ENCODE results near the gene STAT5B.

The STAT5B gene

DNA sequence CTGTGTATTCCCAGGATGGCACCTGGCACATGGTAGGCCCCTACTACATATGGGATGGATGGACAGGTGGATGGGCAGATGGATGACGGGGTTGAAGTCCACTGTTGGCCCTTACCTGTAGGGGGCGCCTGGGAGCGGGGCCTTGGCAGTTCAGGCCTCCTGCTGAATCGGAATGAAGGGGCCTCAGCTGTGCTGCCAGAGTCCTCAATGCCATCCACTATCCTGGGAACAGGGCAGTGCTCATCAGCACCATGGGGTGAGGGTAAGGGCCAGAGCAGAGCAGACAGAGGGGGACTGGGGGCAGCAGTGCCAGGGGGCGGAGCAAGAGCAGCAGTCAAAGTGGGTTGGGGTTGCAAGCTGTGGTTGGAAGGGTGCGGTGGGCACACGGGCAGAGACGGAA lies 113.1 kb downstream of the STAT5B start:
- TF ChIP-seq TCF12 (IDR thresholded peaks at IDR 0.05; ENCODE audit: low read depth) (no peak), RAD21 (IDR thresholded peaks at IDR 0.05; ENCODE audit: low read depth) (peak; percentile 38)

GRCh38 chr17:42160531-42160910 lies 115.7 kb downstream of the STAT5B start:
- TF ChIP-seq USF1 (IDR thresholded peaks at IDR 0.05) = no peak
- TF ChIP-seq CEBPB (IDR thresholded peaks at IDR 0.05) = no peak
- no peak for TF ChIP-seq NFIC (IDR thresholded peaks at IDR 0.05)
- TF ChIP-seq, protein P1, sequence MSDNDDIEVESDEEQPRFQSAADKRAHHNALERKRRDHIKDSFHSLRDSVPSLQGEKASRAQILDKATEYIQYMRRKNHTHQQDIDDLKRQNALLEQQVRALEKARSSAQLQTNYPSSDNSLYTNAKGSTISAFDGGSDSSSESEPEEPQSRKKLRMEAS (IDR thresholded peaks at IDR 0.05) = no peak
- TF ChIP-seq EGR1 (IDR thresholded peaks at IDR 0.05) = no peak
- no peak for TF ChIP-seq TEAD4 (IDR thresholded peaks at IDR 0.05)
- no peak for TF ChIP-seq TAF1 (IDR thresholded peaks at IDR 0.05; ENCODE audit: low read depth)
- TF ChIP-seq REST (IDR thresholded peaks at IDR 0.05; ENCODE audit: low read depth) = no peak
- TF ChIP-seq YY1 (IDR thresholded peaks at IDR 0.05; ENCODE audit: low read depth) = no peak
- TF ChIP-seq EP300 (IDR thresholded peaks at IDR 0.05; ENCODE audit: borderline replicate concordance) = no peak
- TF ChIP-seq TCF12 (IDR thresholded peaks at IDR 0.05; ENCODE audit: low read depth) = no peak
- TF ChIP-seq FOXM1 (IDR thresholded peaks at IDR 0.05; ENCODE audit: borderline replicate concordance, low read depth) = no peak
- no peak for TF ChIP-seq ZBTB7A (IDR thresholded peaks at IDR 0.05; ENCODE audit: low read depth)
- no peak for TF ChIP-seq CREB1 (IDR thresholded peaks at IDR 0.05; ENCODE audit: low read depth)
- no peak for TF ChIP-seq RAD21 (IDR thresholded peaks at IDR 0.05; ENCODE audit: low read depth)

GRCh38 chr17:42159796-42160530 lies 116.2 kb downstream of the STAT5B start:
- TF ChIP-seq CEBPB (IDR thresholded peaks at IDR 0.05) = no peak
- TF ChIP-seq EGR1 (IDR thresholded peaks at IDR 0.05) = no peak
- TF ChIP-seq TCF12 (IDR thresholded peaks at IDR 0.05; ENCODE audit: low read depth) = no peak
- TF ChIP-seq CREB1 (IDR thresholded peaks at IDR 0.05; ENCODE audit: low read depth) = no peak
- no peak for TF ChIP-seq REST (IDR thresholded peaks at IDR 0.05; ENCODE audit: low read depth)
- no peak for TF ChIP-seq USF1 (IDR thresholded peaks at IDR 0.05)
- TF ChIP-seq TAF1 (IDR thresholded peaks at IDR 0.05; ENCODE audit: low read depth) = no peak
- TF ChIP-seq FOXM1 (IDR thresholded peaks at IDR 0.05; ENCODE audit: borderline replicate concordance, low read depth) = no peak
- TF ChIP-seq, protein P1 (IDR thresholded peaks at IDR 0.05) = no peak
- TF ChIP-seq EP300 (IDR thresholded peaks at IDR 0.05; ENCODE audit: borderline replicate concordance) = no peak
- TF ChIP-seq TEAD4 (IDR thresholded peaks at IDR 0.05) = no peak
- TF ChIP-seq ZBTB7A (IDR thresholded peaks at IDR 0.05; ENCODE audit: low read depth) = no peak
- no peak for TF ChIP-seq NFIC (IDR thresholded peaks at IDR 0.05)
- TF ChIP-seq RAD21 (IDR thresholded peaks at IDR 0.05; ENCODE audit: low read depth) = no peak
- TF ChIP-seq YY1 (IDR thresholded peaks at IDR 0.05; ENCODE audit: low read depth) = no peak

DNA sequence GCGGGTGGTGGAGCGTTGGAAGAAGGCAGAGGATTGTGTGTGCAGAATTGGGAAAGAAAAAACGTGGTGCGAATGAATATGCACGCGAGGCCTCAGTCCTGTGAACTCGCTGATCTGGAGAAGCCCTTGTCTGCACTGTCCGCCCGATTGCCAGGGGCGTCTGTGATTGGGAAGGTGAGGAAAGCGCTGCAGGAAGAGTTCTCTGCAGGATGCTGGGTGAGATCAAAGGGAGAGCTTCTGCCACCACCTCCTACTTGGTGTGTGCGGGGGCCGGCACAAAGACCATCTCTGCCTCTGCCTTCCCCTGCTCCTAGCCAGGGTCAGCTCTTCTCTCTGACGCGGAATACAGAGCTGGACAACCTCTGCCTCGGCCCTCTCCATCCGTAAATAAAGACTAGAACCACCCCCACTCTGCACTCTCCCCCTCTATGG lies 120.6 kb downstream of the STAT5B start:
- TF ChIP-seq EGR1 (IDR thresholded peaks at IDR 0.05) = no peak
- TF ChIP-seq, protein P1 (IDR thresholded peaks at IDR 0.05) = no peak
- TF ChIP-seq CREB1 (IDR thresholded peaks at IDR 0.05; ENCODE audit: low read depth) = no peak
- TF ChIP-seq ZBTB7A (IDR thresholded peaks at IDR 0.05; ENCODE audit: low read depth) = no peak
- TF ChIP-seq USF1 (IDR thresholded peaks at IDR 0.05) = no peak
- TF ChIP-seq TAF1 (IDR thresholded peaks at IDR 0.05; ENCODE audit: low read depth) = no peak
- TF ChIP-seq FOXM1 (IDR thresholded peaks at IDR 0.05; ENCODE audit: borderline replicate concordance, low read depth) = no peak
- TF ChIP-seq TEAD4 (IDR thresholded peaks at IDR 0.05) = no peak
- TF ChIP-seq YY1 (IDR thresholded peaks at IDR 0.05; ENCODE audit: low read depth) = no peak
- no peak for TF ChIP-seq EP300 (IDR thresholded peaks at IDR 0.05; ENCODE audit: borderline replicate concordance)
- no peak for TF ChIP-seq TCF12 (IDR thresholded peaks at IDR 0.05; ENCODE audit: low read depth)
- no peak for TF ChIP-seq RAD21 (IDR thresholded peaks at IDR 0.05; ENCODE audit: low read depth)
- no peak for TF ChIP-seq NFIC (IDR thresholded peaks at IDR 0.05)
- no peak for TF ChIP-seq CEBPB (IDR thresholded peaks at IDR 0.05)
- no peak for TF ChIP-seq REST (IDR thresholded peaks at IDR 0.05; ENCODE audit: low read depth)

Measured in Ishikawa (cell line).